ENCODE data around the gene PRELP.

Gene PRELP

GRCh38 chr1:203470240-203470639 is 5.4 kb upstream of the PRELP start:
- TF ChIP-seq CTCF (IDR thresholded peaks at IDR 0.05; ENCODE audit: borderline replicate concordance, control extremely low read depth, extremely low read depth, insufficient read depth, missing control alignments): no peak
- DNase-seq (ENCODE audit: low spot score): no peak
- in situ Hi-C loops (cut with MboI; ENCODE audit: low sequenced_read_pairs, unreplicated experiment): no loop called here

- in situ Hi-C loops (cut with MboI; ENCODE audit: low sequenced_read_pairs, unreplicated experiment): no loop called here
- DNase-seq (ENCODE audit: low spot score): no peak
- TF ChIP-seq CTCF (IDR thresholded peaks at IDR 0.05; ENCODE audit: borderline replicate concordance, control extremely low read depth, extremely low read depth, insufficient read depth, missing control alignments): no peak
Observed at GRCh38 chr1:203471841-203472240, 3.8 kb upstream of the PRELP start.

DNA sequence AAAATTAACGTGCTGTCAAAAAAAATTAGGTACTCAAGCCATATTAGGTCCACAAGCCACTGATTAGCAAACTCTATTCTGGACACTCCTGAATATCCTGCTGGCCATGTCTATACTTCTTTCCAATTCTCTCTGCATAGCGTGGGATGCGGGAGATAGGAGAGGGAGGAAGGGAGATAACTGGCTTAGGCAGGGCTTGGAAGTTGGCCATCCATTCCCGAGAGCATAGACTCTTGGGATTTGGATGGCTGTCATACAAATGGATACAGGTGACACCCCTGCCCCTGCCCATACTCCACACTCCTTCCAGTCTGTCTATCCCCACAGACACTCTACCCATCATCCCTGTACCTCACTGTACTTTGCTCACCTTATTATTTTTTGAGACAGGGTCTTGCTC is 2.3 kb upstream of the PRELP start:
- no peak for DNase-seq (ENCODE audit: low spot score)
- in situ Hi-C loops (cut with MboI; ENCODE audit: low sequenced_read_pairs, unreplicated experiment): no loop called here

GRCh38 chr1:203473781-203474305 is 1.8 kb upstream of the PRELP start:
- DNase-seq (ENCODE audit: low spot score): no peak
- no peak for TF ChIP-seq CTCF (IDR thresholded peaks at IDR 0.05; ENCODE audit: borderline replicate concordance, control extremely low read depth, extremely low read depth, insufficient read depth, missing control alignments)
- in situ Hi-C loops (cut with MboI; ENCODE audit: low sequenced_read_pairs, unreplicated experiment): no loop called here

More for the DNA sequence above, 2.3 kb upstream of the PRELP start:
- no peak for TF ChIP-seq CTCF (IDR thresholded peaks at IDR 0.05; ENCODE audit: borderline replicate concordance, control extremely low read depth, extremely low read depth, insufficient read depth, missing control alignments)

DNA sequence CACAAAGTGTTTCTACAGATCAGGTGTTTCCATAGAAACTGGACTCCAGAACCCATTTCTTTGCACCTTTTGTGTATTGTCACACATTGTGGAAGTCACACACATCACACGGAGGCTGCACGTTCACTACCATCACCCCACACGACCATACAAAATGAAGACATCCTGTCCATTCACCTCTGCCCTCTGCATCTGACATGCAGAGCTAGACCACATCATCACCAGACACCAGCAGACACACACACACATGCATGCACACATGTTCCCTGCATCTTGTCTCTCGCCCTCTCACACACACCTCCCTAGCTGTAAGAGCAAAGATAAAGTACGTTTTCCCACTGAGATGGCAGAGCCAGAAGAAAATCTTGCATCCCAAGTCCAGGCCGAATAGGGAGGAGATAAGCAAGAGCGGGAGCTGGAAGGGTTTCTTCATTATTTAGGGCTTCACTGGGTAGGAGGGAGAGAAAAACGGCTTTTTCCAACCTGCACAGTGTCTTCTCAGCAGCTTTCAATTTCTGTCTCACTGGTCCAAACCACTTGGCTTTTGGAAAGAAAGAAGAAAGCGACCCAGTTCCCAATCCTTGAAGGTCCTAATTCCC is 709 bp downstream of the PRELP start:
- in situ Hi-C loops (cut with MboI; ENCODE audit: low sequenced_read_pairs, unreplicated experiment): no loop called here
- TF ChIP-seq CTCF (IDR thresholded peaks at IDR 0.05; ENCODE audit: borderline replicate concordance, control extremely low read depth, extremely low read depth, insufficient read depth, missing control alignments): no peak
- DNase-seq (ENCODE audit: low spot score): no peak

- TF ChIP-seq CTCF (IDR thresholded peaks at IDR 0.05; ENCODE audit: borderline replicate concordance, control extremely low read depth, extremely low read depth, insufficient read depth, missing control alignments): no peak
- in situ Hi-C loops (cut with MboI; ENCODE audit: low sequenced_read_pairs, unreplicated experiment): no loop called here
- peak; percentile 57 for DNase-seq (ENCODE audit: low spot score)
Observed at GRCh38 chr1:203477748-203478147, 2.1 kb downstream of the PRELP start.
